IPS DF 4.7 (cell line): ENCODE measurements around the gene TRIM33.
"Not testable (repeated sequence)": the region's sequence is repeated elsewhere in the genome, so short reads cannot be mapped to it uniquely, and the experiment has no call there.

Source experiments
- DNase-seq: peaks from one replicate; pipeline ENCODE4 v3.0.0-alpha.2; 2013; ENCODE audit warnings: low spot score; ENCODE audit errors: extremely low read depth

Gene TRIM33

DNA sequence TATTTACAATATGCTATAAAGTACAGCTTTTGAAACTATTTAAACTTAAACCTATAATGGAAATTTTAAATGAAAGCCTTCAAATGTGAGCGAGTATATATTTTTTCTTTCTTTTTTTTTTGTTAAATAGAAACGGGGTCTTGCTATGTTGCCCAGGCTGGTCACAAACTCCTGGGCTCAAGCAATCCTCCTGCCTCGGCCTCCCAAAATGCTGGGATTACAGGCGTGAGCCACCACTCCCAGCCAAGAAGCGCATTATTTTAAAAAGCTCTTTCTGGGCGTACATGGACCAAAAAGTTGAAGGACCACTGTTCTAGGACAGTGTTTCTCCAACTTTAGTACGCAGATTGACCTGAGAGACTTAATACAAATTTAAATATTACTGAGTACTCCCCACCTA, 87.5 kb downstream of the TRIM33 start:
- DNase-seq: no peak

DNA sequence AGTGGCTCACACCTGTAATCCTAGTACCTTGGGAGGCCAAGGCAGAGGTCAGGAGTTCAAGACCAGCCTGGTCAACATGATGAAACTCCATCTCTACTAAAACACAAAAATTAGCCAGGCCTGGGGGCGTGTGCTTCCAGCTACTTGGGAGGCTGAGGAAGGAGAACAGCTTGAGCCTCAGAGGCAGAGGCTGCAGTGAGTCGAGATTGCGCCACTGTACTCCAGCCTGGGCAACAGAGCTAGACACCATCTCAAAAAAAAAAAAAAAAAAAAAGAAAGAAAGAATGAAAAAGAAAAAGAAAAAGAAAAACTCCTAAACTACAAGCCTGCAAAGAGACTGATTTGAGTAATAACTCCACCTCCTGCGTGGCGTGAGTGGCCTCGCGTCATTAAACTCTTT, 92.1 kb downstream of the TRIM33 start:
- not testable (repeated sequence) for DNase-seq

DNA sequence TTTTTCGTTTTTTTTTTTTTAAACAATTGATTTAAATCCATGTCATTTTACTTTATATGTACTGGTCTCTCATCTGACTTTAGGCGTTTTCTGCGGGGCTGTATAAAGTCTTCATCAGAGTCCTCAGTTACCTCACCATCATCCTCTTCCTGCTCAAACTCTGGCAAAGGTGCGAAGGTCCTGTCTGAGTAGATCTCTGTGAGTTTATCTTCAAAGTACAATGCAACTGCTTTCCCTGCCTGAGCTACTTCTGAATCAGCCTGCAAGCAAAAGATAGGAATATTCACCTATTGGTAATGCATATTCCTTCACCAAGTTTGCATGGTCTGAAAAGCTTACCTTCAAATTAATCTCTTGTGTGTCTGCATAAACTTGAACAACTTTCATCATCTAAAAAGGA, 113.4 kb downstream of the TRIM33 start:
- DNase-seq: no peak

DNA sequence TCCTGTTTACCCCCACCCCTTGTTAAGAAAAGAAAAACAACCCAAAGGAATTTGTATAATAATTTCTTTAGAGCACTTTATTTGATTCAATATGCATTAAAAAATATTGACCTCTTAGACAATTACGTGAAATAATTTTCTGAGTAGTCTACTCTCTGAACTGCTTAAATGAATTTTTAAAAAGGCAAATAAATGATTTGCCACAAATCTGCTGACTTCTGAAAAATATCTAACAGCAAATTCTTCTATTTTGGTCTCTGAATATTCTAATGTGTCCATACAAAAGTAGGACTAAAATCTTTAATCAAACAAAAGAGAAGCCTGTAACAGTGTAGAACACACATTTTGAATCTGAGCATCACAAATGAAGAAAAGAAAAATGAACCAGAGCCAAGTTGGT, 115.1 kb downstream of the TRIM33 start:
- no peak for DNase-seq

DNA sequence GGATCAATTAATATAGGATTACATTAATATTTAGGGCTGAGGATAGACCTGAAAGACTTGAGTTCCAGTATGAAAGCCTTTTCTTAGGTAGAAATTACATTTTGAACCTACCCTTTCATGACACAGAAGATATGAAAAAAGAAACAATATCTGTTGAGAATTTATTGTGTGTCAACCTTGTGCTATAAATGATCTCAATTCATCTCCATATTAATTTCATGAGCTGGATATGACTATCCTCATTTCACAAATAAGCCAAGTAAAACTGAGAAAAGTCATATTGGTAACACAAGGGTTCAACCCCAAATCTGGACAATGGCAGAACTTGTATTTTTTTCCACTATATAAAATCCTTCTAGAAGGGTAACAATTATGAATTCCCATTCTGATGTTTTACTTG, 120.0 kb downstream of the TRIM33 start:
- DNase-seq: no peak

DNA sequence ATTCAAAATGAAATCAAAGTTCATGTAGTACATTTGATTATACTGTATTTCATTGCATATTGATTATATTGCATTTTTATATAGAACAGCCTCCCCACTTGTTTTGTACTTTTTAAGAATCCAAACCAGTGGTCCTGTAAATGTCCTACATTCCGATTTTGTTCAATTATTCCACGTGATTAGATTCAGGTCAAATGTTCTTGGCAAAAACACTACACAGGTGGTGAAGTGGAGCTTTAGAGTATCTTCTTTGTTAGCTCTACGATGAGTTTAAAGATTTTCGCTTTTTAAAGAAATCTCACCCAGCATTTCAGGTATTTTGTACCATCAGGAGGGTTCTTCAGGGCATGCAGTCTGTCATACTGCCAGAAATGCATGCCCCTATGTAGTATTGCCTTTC, 120.6 kb downstream of the TRIM33 start:
- no peak for DNase-seq

DNA sequence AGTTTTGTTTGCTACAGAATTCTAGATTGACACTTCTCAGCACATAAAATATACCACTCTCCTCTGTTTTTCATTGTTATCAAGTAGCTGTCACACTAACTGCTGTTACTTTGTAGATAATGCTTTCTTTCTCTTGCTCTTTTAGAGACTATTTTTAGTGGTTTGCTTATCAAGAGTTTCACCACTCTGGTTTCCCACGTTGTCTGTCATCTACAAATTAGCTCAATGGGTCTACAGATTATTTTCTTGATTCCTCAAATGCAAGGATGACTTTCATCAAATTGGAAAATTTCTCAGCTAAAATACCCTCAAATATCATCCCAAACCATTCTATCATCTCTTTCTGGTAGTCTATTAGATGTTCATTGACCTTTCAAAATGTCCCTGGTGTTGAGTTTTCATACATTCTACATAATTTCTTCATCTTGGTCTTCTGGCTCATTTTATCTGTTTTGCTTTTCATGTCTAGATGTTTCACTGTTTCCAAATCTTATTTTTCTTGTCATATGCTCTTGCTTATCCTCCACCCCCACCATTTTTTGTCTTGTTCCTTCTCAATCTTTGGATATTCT, 122.5 kb downstream of the TRIM33 start:
- DNase-seq: no peak

DNA sequence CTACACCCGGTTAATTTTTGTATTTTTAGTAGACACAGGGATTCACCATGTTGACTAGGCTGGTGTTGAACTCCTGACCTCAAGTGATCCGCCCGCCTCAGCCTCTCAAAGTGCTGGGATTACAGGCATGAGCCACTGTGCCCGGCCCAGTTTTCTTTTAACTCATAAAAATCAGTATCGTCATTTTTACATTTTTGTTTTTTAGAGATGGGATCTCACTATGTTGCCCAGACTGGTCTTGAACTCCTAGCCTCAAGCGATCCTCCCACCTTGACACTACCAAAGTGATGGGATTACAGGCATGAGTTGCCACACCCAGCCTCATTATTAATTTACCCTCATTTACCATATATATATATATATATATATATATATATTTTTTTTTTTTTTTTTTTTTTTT, 123.4 kb downstream of the TRIM33 start:
- DNase-seq: not testable (repeated sequence)

DNA sequence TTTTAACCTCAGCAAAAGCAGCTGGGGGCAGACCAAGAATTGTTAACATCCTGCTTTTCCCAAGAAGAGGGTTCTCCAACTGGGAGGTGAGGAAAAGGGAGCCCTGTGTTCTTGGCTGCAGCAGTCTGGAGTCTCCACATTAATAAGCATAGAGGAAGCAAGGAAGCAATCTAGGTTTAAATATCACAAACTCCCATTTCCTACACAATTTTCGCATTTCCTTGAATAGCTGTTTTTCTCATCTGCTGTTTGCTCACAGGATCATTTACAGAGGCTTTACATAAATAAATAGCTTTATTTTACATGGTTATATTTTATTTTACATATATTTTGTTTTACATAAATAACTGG, 124.0 kb downstream of the TRIM33 start:
- no peak for DNase-seq

DNA sequence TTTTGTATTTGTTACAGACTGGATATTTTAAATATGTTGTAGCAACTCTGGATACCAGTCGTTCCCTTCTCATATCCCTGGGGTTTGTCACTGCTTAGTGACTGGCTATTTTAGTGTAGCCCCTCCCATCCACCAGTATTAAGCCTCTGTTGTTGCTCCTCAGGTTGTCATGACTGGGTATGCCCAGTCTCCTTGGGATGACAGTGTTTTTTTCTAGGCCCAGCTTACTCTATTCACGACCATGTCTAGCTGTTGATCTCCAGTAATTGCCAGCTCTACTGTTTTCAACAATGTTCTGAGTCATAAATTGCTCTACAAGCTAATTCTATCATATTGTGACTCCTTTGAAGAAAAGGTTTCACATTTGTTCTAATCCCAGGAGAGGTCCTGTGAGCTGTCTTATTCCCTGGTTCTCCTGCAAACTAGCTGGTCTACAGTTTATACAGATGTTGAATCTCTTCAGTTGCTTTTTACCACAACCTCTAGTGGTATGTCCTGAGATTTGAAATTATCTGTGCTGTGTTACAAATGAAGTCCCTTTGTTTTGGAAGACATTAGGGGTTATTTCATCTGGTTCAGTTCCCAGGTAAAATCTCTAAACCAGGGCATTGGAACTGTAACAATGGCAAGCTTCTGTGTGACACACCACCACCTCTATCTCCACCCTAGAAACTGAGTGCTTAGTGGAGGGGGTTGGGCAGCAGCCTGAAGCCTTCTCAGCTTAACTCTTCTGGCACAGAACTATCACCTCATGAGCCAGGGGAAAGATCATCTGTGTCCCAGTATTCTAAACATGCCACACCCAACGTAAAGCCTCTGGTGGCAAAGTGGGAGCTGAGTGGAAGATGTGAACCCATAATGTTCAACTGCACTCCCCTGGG, 124.6 kb downstream of the TRIM33 start:
- DNase-seq: no peak

DNA sequence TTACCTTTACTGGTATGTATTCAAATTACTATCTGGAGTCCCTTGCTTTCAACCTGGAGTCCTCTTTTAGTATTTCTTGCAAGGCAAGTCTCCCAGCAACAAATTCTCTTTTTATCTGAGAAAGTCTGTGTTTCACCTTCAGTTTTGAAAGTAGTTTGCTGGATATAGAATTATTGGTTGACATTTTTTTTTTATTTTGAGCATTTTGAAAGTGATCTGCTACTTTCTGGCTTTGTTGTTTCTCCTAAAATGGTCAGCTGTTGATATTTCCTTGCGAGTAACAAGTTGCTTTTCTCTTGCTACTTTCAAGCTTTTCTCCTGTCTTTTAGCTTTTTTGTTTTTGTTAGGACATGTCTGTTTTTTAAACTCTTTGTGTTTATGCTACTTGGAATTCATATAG, 126.1 kb downstream of the TRIM33 start:
- DNase-seq: no peak

DNA sequence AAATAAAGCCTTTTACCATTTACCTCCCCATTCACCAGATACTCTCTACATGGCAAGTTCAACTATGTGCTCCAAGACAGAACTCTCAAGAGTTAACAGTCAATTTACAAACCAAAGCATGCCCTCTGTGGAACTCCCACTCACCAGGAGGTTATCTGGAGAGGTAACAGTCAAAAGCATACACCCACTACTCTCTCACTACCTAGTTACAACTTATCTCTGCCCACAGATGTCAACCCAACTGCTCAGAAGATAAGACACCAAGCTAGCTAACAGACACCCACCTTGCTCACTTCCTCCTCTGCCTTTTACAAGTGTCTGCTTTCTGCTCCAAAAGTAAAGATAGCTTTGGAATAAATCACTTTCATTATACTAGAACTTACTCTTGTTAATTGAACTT, 131.0 kb downstream of the TRIM33 start:
- no peak for DNase-seq

DNA sequence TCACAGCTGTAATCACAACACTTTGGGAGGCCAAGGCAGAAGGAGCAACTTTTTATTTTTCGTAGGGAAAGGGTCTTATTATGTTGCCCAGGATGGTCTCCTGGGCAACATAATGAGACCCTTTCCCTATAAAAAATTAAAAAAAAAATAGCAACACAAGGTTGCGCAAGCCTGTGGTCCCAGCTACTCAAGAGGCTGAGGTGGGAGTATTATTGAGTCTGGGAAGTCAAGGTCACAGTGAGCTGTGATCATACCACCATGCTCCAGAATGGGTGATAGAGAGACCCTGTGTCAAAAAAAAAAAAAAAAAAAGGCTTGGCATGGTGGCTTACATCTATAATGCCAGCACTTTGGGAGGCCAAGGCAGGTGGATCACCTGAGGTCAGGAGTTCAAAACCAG, 131.6 kb downstream of the TRIM33 start:
- no peak for DNase-seq

DNA sequence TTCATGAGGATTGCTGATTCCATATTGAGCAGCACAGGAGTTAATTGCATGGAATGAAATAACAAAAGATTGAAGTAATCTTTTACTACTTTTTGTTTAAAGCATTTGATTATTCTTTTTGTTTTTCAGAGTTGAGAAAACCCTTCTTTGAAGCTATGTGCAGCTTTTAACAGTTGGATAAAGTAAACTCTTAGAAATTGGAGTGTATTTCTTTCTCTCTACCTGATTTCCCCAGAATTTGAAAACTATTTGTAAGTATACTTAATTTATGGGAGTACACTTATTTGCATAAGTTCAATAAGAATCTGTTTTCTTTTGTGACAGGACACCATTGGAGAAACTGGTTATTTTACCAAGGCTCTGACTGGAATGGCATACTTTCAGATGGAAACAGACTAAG, 133.6 kb downstream of the TRIM33 start:
- no peak for DNase-seq

DNA sequence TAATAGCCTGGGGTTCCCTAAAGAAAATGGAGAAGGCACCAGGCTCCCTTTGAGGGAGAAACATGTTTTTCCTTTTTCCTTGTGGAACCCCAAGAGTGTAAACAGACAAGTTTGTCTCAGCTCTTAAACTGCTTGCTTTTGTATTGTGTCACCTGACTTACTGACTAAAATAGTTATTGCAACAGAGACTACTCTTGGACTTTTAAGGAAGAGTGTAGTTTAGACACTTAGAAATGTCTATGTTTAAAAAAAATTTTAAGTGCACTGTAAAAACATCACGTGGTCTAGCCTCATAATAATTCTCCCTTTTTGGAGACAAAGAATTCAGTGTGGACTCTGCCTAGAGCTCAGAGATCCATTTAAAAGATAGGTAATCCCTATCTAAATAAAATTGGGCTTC, 141.1 kb downstream of the TRIM33 start:
- DNase-seq: no peak

DNA sequence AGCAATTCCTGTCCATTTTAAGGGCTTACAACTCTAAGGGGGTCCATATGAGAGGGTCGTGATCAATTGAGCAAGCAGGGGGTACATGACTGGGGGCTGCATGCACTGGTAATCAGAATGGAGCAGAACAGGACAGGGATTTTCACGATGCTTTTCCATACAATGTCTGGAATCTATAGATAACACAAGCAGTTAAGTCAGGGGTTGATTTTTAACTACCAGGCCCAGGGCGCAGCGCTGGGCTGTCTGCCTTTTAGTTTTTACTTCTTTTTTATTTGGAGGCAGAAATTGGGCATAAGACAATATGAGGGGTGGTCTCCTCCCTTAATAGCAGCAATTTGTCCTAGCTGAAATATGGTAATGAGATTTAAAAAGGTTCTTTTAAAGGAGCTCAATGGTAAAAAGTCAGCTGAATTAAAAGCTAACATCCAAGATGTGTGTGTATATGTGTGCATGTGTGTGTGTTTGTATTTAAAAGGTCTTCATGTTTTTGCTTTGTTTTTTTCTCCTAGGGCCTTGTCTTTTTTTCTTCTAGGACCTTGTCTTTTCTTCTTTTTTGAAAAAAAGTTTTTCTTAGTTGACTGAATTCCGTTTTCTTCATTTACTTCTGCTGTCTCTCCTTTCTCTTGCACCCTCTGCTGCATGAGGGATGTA, 141.6 kb downstream of the TRIM33 start:
- DNase-seq: not testable (repeated sequence)

DNA sequence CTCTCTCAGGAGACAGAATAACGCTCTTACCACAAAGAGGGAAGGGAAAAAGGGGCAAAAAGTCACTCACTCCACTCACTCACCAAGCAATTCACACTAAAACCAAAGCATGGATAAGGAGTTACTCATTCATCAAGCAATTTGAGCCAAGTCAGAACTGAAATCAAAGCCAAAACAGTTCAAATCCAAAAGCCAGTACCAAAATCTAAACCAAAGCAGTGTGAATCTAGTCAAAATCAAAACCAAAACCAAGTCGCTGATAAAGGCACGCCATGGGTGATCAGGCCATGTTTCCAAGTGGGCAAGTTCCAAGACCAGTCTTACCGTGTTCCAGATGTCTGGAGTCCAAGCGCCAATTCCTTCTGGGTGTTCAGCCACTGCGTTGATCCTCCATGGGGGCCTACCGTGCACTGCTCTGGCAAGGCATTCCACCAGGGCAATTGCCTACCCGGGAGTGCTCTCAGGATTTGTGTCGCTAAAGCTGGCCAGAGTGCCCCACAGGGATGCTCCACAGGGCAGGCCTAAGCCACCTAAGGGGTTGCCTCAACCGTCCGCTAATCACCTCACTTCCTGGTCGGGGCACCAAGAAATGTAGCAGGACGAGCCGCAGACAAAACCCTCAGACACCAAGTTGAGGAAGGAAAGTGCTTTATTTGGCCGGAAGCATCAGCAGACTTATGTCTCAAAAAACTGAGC, 142.3 kb downstream of the TRIM33 start:
- no peak for DNase-seq

DNA sequence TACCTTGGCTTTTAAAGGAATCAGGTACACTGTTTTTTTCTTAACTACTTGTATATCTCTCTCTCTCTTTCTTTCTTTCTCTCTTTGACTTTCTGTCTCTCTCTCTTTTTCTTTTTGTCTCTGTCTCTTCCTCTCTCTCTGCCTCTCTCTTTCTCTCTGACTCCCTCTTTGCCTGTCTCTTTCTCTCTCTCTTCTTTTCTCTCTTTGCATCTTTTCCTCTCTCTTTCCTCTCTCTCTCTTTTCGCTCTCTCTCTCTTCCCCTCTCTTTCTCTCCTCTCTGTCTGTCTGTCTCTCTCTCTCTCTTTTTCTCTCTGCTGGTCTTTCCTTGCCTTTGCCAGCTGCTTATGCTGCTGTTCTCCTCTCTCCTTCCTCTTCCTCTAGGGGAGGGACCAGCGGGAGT, 143.2 kb downstream of the TRIM33 start:
- no peak for DNase-seq

DNA sequence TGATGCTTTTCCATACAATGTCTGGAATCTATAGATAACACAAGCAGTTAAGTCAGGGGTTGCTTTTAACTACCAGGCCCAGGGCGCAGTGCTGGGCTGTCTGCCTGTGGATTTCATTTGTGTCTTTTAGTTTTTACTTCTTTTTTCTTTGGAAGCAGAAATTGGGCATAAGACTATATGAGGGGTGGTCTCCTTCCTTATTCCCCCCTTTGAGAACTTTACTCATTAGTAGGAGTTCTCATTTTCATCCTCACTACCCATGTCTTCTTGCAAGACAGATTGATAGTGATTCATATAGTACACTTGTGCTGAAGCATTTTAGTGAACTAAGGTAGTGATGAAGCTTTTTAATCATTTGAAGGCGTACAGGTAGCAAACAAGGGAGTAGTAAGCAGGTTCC, 147.8 kb downstream of the TRIM33 start:
- not testable (repeated sequence) for DNase-seq

DNA sequence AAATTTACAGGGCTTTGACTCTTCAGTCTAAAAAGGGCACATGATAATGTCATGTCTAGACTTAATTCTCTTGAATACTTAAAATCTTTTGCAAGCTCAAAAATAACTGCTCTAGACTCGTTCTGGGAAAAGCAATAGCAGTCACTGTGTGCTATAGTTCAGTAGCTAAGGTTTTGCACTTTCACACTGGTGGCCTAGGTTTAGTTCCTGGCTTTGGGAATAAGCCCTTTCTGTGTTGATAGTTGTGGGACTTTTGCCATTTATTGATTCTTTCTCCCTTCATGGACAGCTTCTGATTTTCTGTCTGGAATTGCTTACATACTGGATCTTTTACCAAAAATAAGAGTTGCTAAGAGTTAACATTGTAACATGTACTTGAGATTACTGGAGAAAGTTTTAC, 151.2 kb downstream of the TRIM33 start:
- no peak for DNase-seq

DNA sequence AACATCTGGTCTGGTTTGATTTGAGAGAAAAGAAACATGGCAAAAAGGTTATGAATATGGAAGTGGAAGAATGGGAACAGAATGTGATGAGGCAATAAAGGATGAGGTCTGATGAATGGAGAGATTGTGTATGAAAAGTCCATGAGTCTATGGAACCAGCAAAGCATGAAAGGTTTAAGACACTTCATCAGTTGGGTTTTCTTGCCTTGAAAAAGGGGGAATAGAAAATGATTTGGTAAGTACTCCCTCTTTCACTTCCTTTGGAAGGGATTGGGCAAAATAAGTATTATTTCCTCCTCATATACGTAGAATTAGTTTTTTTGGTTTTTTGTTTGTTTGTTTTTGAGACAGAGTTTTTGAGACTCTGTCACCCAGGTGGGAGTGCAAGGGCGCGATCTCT, 155.8 kb downstream of the TRIM33 start:
- no peak for DNase-seq

DNA sequence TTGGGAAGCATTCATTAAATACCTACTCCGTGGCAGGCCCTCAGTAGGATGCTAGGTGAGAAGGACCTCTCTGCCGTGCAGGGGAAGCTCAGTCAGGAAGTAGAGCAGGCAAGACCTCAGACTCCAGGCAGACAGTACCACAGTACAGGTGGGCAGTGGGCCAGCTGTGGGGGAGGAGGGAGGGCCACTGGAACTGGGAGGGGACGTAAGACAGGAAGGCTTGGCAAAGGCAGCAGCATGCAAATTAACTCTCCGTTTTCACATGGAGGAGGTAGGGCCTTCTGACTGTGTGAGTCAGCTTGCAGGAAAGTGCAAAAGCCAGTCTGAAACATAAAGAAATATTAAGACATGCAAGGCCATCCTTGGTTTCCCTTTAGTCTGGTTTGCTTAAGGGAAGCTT, 157.7 kb downstream of the TRIM33 start:
- DNase-seq: no peak
